Endodermal cell (in vitro differentiated cells): ENCODE data around the gene VPS13D. TPM values are rescaled to one million over a fixed set of nuclear protein-coding genes. Genes with fewer than 3 reads are reported as not detected.

ENCODE experiments used
- DNase-seq: peaks from one replicate; pipeline ENCODE4 v3.0.0-alpha.2; 2017
- H3K27ac ChIP-seq: 2 replicates; pipeline ENCODE4 v1.5.1; 2013; ENCODE audit warnings: mild to moderate bottlenecking, low read depth, low read length, moderate library complexity
- H3K27me3 ChIP-seq: 2 replicates; pipeline ENCODE4 v1.6.1; 2013; ENCODE audit warnings: mild to moderate bottlenecking, low read length, moderate library complexity; ENCODE audit not compliant: insufficient read depth, control insufficient read depth, poor library complexity, severe bottlenecking
- H3K36me3 ChIP-seq: 2 replicates; pipeline ENCODE4 v1.7.0; 2013; ENCODE audit warnings: mild to moderate bottlenecking, low read length, moderate library complexity; ENCODE audit not compliant: control insufficient read depth, insufficient read depth
- H3K4me1 ChIP-seq: one replicate; pipeline ENCODE4 v1.7.0; 2013; ENCODE audit warnings: low read length; ENCODE audit not compliant: control insufficient read depth, insufficient read depth
- H3K4me3 ChIP-seq: 2 replicates; pipeline ENCODE4 v1.5.1; 2013; ENCODE audit warnings: mild to moderate bottlenecking, low read length, moderate library complexity
- H3K9ac ChIP-seq: 2 replicates; pipeline ENCODE4 v1.6.1; 2013; ENCODE audit warnings: mild to moderate bottlenecking, low read length, moderate library complexity; ENCODE audit not compliant: poor library complexity, severe bottlenecking; ENCODE audit errors: extremely low read depth
- H3K9me3 ChIP-seq: 2 replicates; pipeline ENCODE4 v1.6.1; 2013; ENCODE audit warnings: mild to moderate bottlenecking, low read length, moderate library complexity; ENCODE audit not compliant: control insufficient read depth
- H3K27ac Mint-ChIP-seq: 2 replicates; pipeline ENCODE4 v1.8.0; 2020; ENCODE audit warnings: mixed read lengths
- H3K27me3 Mint-ChIP-seq: 2 replicates; pipeline ENCODE4 v1.8.0; 2021; ENCODE audit warnings: mild to moderate bottlenecking, mixed read lengths; ENCODE audit not compliant: insufficient read depth
- H3K36me3 Mint-ChIP-seq: 2 replicates; pipeline ENCODE4 v1.8.0; 2020; ENCODE audit warnings: low read depth, mixed read lengths
- H3K4me1 Mint-ChIP-seq: 2 replicates; pipeline ENCODE4 v1.8.0; 2020; ENCODE audit warnings: mixed read lengths
- H3K4me3 Mint-ChIP-seq: 2 replicates; pipeline ENCODE4 v1.8.0; 2020; ENCODE audit warnings: mild to moderate bottlenecking, moderate library complexity, mixed read lengths
- H3K9me3 Mint-ChIP-seq: 2 replicates; pipeline ENCODE4 v1.8.0; 2020; ENCODE audit warnings: mild to moderate bottlenecking, mixed read lengths
- CTCF ChIP-seq: fragments of 200-600 bp; sonication (generic); conservative IDR thresholded peaks from 2 replicates; pipeline ENCODE4 v1.5.0; 2021; ENCODE audit warnings: antibody characterized with exemption, mild to moderate bottlenecking
- WGBS, 2 experiments: methylation state at CpG; one replicate each; pipeline versions ENCODE4 v1.1.5 to v1.1.7; 2013; ENCODE audit warnings: missing lambda C conversion rate in 2 of 2, mixed read lengths in 1 of 2; ENCODE audit not compliant: insufficient coverage in 1 of 2, insufficient read length in 1 of 2; 5-methylcytosine and 5-hydroxymethylcytosine counted together
- total RNA-seq, 2 donors: library from RNA; stranded (reverse); fragmentation: NEBNext Ultra II Directional in 1 of 2; extraction: Animal tissue kit (Norgen Biotek cat#: 25700) in 1 of 2; gene quantifications; 2 replicates in 1 of 2; 3 replicates in 1 of 2; pipeline ENCODE4 v1.2.1, GENCODE V29; 2021

Gene VPS13D
- total RNA-seq, 2 donors from 2014 or later = 32.5 to 36.7 TPM

GRCh38 chr1:12339396-12339795, 109.6 kb downstream of the VPS13D start:
- Mint-ChIP-seq H3K9me3 (no peaks in the 10 kb centered on the region), H3K27ac (no peak overlapping the region), H3K4me3 (no peak overlapping the region), H3K4me1 (peaks cover 1% of the 10 kb centered on the region), H3K27me3 (no peaks in the 10 kb centered on the region), H3K36me3 (peaks cover 30% of the 10 kb centered on the region)
- H3K9ac ChIP-seq = no peak overlapping the region
- H3K4me1 ChIP-seq = no peaks in the 10 kb centered on the region
- H3K9me3 ChIP-seq = no peaks in the 10 kb centered on the region
- no peak for DNase-seq
- H3K27ac ChIP-seq = no peak overlapping the region
- H3K36me3 ChIP-seq = peaks cover 33% of the 10 kb centered on the region
- peak; percentile 69 for TF ChIP-seq CTCF
- no peaks in the 10 kb centered on the region for H3K27me3 ChIP-seq
- WGBS, 2 experiments = 81 to 84% methylated on average over 2 to 3 of the region's 3 CpGs
- no peak overlapping the region for H3K4me3 ChIP-seq

- H3K4me1 ChIP-seq = no peaks in the 10 kb centered on the region
- H3K27me3 Mint-ChIP-seq = no peaks in the 10 kb centered on the region
- no peaks in the 10 kb centered on the region for H3K27me3 ChIP-seq
- no peak overlapping the region for H3K4me3 ChIP-seq
- no peak overlapping the region for H3K27ac Mint-ChIP-seq
- TF ChIP-seq CTCF = no peak
- 86 to 94% methylated on average over 2 to 4 of the region's 4 CpGs for WGBS, 2 experiments
- peaks cover 24% of the 10 kb centered on the region for H3K36me3 Mint-ChIP-seq
- DNase-seq = no peak
- H3K4me3 Mint-ChIP-seq = no peak overlapping the region
- H3K9me3 ChIP-seq = no peaks in the 10 kb centered on the region
- peaks cover 1% of the 10 kb centered on the region for H3K4me1 Mint-ChIP-seq
- H3K36me3 ChIP-seq = peaks cover 32% of the 10 kb centered on the region
- no peaks in the 10 kb centered on the region for H3K9me3 Mint-ChIP-seq
- no peak overlapping the region for H3K9ac ChIP-seq
- H3K27ac ChIP-seq = no peak overlapping the region
Observed at GRCh38 chr1:12339811-12340543, 110.1 kb downstream of the VPS13D start.

- Histone ChIP-seq H3K27ac (no peak overlapping the region), H3K27me3 (no peaks in the 10 kb centered on the region), H3K9me3 (no peaks in the 10 kb centered on the region), H3K4me1 (no peaks in the 10 kb centered on the region), H3K36me3 (peaks cover 32% of the 10 kb centered on the region), H3K9ac (no peak overlapping the region), H3K4me3 (no peak overlapping the region)
- H3K4me1 Mint-ChIP-seq = peaks cover 1% of the 10 kb centered on the region
- no peak for DNase-seq
- no peaks in the 10 kb centered on the region for H3K27me3 Mint-ChIP-seq
- H3K27ac Mint-ChIP-seq = no peak overlapping the region
- TF ChIP-seq CTCF = no peak
- H3K36me3 Mint-ChIP-seq = peaks cover 24% of the 10 kb centered on the region
- no peak overlapping the region for H3K4me3 Mint-ChIP-seq
- no peaks in the 10 kb centered on the region for H3K9me3 Mint-ChIP-seq
- WGBS, 2 experiments = 90 to 100% methylated on average over 2 to 3 of the region's 3 CpGs
Observed at GRCh38 chr1:12340544-12340930, 110.7 kb downstream of the VPS13D start.
